Common myeloid progenitor, CD34-positive (primary cell): ENCODE results near the gene SCAI.
A peak's percentile ranks its signal among the peaks of the same experiment; 100 is the strongest.
"Not testable (repeated sequence)": the region's sequence is repeated elsewhere in the genome, so short reads cannot be mapped to it uniquely, and the experiment has no call there.

Experiments
- CTCF ChIA-PET: fragments of 350-600 bp; sonication (Branson Sonifier 250); formaldehyde crosslinking; loops from one replicate; lab custom pipeline; 2021; ENCODE audit warnings: antibody characterized with exemption; lab: Charles Lee
- POLR2A ChIA-PET: fragments of 350-600 bp; sonication (Branson Sonifier 250); formaldehyde crosslinking; loops from one replicate; lab custom pipeline; 2021; ENCODE audit warnings: antibody characterized with exemption; lab: Charles Lee
- DNase-seq, 3 donors: peaks; one replicate each; pipeline versions ENCODE4 v3.0.0 to v3.0.0-alpha.2; 2013
- H3K27ac ChIP-seq, 2 experiments: 1 replicate in 1 of 2; 2 replicates in 1 of 2; pipeline ENCODE4 v1.7.0; 2013; ENCODE audit warnings: inconsistent platforms in 2 of 2, low read length in 2 of 2, mild to moderate bottlenecking in 2 of 2, low read depth in 1 of 2, moderate library complexity in 1 of 2; ENCODE audit not compliant: severe bottlenecking in 2 of 2, insufficient read depth in 1 of 2, poor library complexity in 1 of 2
- H3K27me3 ChIP-seq, 5 experiments: replicated peaks in 2 of 5; 1 replicate in 3 of 5; 2 replicates in 2 of 5; pipeline versions ENCODE4 v1.6.1 to v1.7.0; 2013; ENCODE audit warnings: low read length in 4 of 5, mild to moderate bottlenecking in 2 of 5, moderate library complexity in 2 of 5, inconsistent platforms in 1 of 5; ENCODE audit not compliant: insufficient read depth in 5 of 5, control insufficient read depth in 4 of 5
- H3K36me3 ChIP-seq, 4 experiments: 1 replicate in 2 of 4; 2 replicates in 2 of 4; pipeline versions ENCODE4 v1.6.1 to v1.7.0; 2013; ENCODE audit warnings: low read length in 3 of 4, control low read depth in 1 of 4, mild to moderate bottlenecking in 1 of 4; ENCODE audit not compliant: control insufficient read depth in 4 of 4, insufficient read depth in 4 of 4
- H3K4me1 ChIP-seq, 4 experiments: 1 replicate in 3 of 4; 2 replicates in 1 of 4; pipeline versions ENCODE4 v1.6.1 to v1.7.1; 2013; ENCODE audit warnings: low read length in 3 of 4, mild to moderate bottlenecking in 3 of 4, control low read depth in 1 of 4, inconsistent platforms in 1 of 4, moderate library complexity in 1 of 4; ENCODE audit not compliant: control insufficient read depth in 4 of 4, insufficient read depth in 4 of 4; ENCODE audit errors: control extremely low read depth in 1 of 4
- H3K4me3 ChIP-seq, 7 experiments: 1 replicate in 4 of 7; 2 replicates in 3 of 7; pipeline versions ENCODE4 v1.5.1 to v1.7.0; 2013; ENCODE audit warnings: mild to moderate bottlenecking in 7 of 7, low read length in 6 of 7, moderate library complexity in 6 of 7, inconsistent platforms in 2 of 7, low read depth in 2 of 7, control low read depth in 1 of 7; ENCODE audit not compliant: insufficient read depth in 4 of 7, control insufficient read depth in 1 of 7; ENCODE audit errors: extremely low read depth in 1 of 7
- H3K9me3 ChIP-seq, 5 experiments: 1 replicate in 4 of 5; 2 replicates in 1 of 5; pipeline versions ENCODE4 v1.6.1 to v1.7.1; 2013; ENCODE audit warnings: low read length in 4 of 5, mild to moderate bottlenecking in 2 of 5, inconsistent platforms in 1 of 5, low read depth in 1 of 5, moderate library complexity in 1 of 5; ENCODE audit not compliant: control insufficient read depth in 4 of 5, insufficient read depth in 2 of 5; ENCODE audit errors: control extremely low read depth in 1 of 5
- WGBS: methylation state at CpG from one replicate; pipeline ENCODE4 v1.1.5; 2013; ENCODE audit not compliant: insufficient coverage; 5-methylcytosine and 5-hydroxymethylcytosine counted together

SCAI gene

GRCh38 chr9:125043631-125044030 lies 99.7 kb downstream of the SCAI start:
- 81% methylated on average over 3 of the region's 6 CpGs for WGBS
- peaks cover 0 to 7% (median 3%) of the 10 kb centered on the region in 5 experiments for H3K9me3 ChIP-seq
- no peak overlapping the region for H3K4me3 ChIP-seq
- no peaks in the 10 kb centered on the region for H3K27me3 ChIP-seq
- no peak overlapping the region for H3K27ac ChIP-seq
- ChIA-PET CTCF (no interaction called here), POLR2A (interaction anchor here (0.6 kb wide), 1 partner anchor 82 kb away, joined by 3 read pairs; no protein-coding TSS in a partner anchor)
- H3K36me3 ChIP-seq: peaks cover 2 to 28% (median 16%) of the 10 kb centered on the region in 4 experiments
- peaks cover 0 to 9% (median 4%) of the 10 kb centered on the region in 4 experiments for H3K4me1 ChIP-seq
- no peak for DNase-seq

GRCh38 chr9:125043148-125043547 lies 100.2 kb downstream of the SCAI start:
- H3K9me3 ChIP-seq: peaks cover 0 to 7% (median 3%) of the 10 kb centered on the region in 5 experiments
- H3K36me3 ChIP-seq: peaks cover 2 to 28% (median 16%) of the 10 kb centered on the region in 4 experiments
- DNase-seq: no peak
- ChIA-PET CTCF (no interaction called here), POLR2A (no interaction called here)
- H3K4me3 ChIP-seq: no peak overlapping the region
- no peaks in the 10 kb centered on the region for H3K27me3 ChIP-seq
- WGBS: 95% methylated on average over 2 of the region's 3 CpGs
- H3K27ac ChIP-seq: no peak overlapping the region
- peaks cover 0 to 13% (median 6%) of the 10 kb centered on the region in 4 experiments for H3K4me1 ChIP-seq

GRCh38 chr9:125038166-125038565 lies 105.2 kb downstream of the SCAI start:
- no peaks in the 10 kb centered on the region for H3K27me3 ChIP-seq
- peak overlapping the region in 1 of 7 experiments; percentile 1 for H3K4me3 ChIP-seq
- POLR2A ChIA-PET: no interaction called here
- H3K9me3 ChIP-seq: no peaks in the 10 kb centered on the region
- H3K36me3 ChIP-seq: peaks cover 0 to 5% (median 1%) of the 10 kb centered on the region in 4 experiments
- WGBS: no CpG with 5 or more reads among the region's 2 CpGs
- peak overlapping the region in 1 of 2 experiments; percentile 47 for H3K27ac ChIP-seq
- DNase-seq: peak; percentile 58 to 89 (median 73)
- CTCF ChIA-PET: interaction anchor here (0.6 to 1.9 kb wide), 6 partner anchors 8 to 110 kb away, joined by 3 to 8 read pairs (median 4); partner anchors contain the start of gene SCAI
- peaks cover 0 to 30% (median 11%) of the 10 kb centered on the region in 4 experiments for H3K4me1 ChIP-seq

GRCh38 chr9:125028041-125028440 lies 115.3 kb downstream of the SCAI start:
- H3K27me3 ChIP-seq: no peaks in the 10 kb centered on the region
- no CpG with 5 or more reads among the region's 3 CpGs for WGBS
- H3K9me3 ChIP-seq: no peaks in the 10 kb centered on the region
- CTCF ChIA-PET: no interaction called here
- no peak for DNase-seq
- H3K4me1 ChIP-seq: peaks cover 0 to 10% (median 2%) of the 10 kb centered on the region in 4 experiments
- POLR2A ChIA-PET: no interaction called here
- H3K27ac ChIP-seq: no peak overlapping the region
- H3K4me3 ChIP-seq: no peak overlapping the region
- peaks cover 12 to 27% (median 13%) of the 10 kb centered on the region in 4 experiments for H3K36me3 ChIP-seq

- CTCF ChIA-PET: no interaction called here
- H3K4me1 ChIP-seq: peaks cover 0 to 10% (median 2%) of the 10 kb centered on the region in 4 experiments
- no peak overlapping the region for H3K4me3 ChIP-seq
- POLR2A ChIA-PET: no interaction called here
- no peak for DNase-seq
- H3K9me3 ChIP-seq: peaks cover 0 to 1% (median 0%) of the 10 kb centered on the region in 5 experiments
- H3K27ac ChIP-seq: no peak overlapping the region
- peaks cover 20 to 51% (median 23%) of the 10 kb centered on the region in 4 experiments for H3K36me3 ChIP-seq
- no CpG with 5 or more reads among the region's 1 CpG for WGBS
- H3K27me3 ChIP-seq: no peaks in the 10 kb centered on the region
These were observed 118.4 kb downstream of the SCAI start for GRCh38 chr9:125024917-125025316.

GRCh38 chr9:125021069-125021468 lies 122.3 kb downstream of the SCAI start:
- 100% methylated on average over 1 of the region's 4 CpGs for WGBS
- POLR2A ChIA-PET: no interaction called here
- CTCF ChIA-PET: no interaction called here

GRCh38 chr9:125015655-125016054 lies 127.7 kb downstream of the SCAI start:
- H3K4me3 ChIP-seq, H3K4me1 ChIP-seq, DNase-seq, H3K27me3 ChIP-seq, CTCF ChIA-PET, H3K27ac ChIP-seq, POLR2A ChIA-PET, H3K9me3 ChIP-seq: not testable (repeated sequence)
- WGBS: no CpG with 5 or more reads among the region's 5 CpGs
- H3K36me3 ChIP-seq: peaks cover 0 to 27% (median 7%) of the 10 kb centered on the region in 4 experiments

More at GRCh38 chr9:125021069-125021468, 122.3 kb downstream of the SCAI start:
- H3K9me3 ChIP-seq: peaks cover 0 to 1% (median 0%) of the 10 kb centered on the region in 5 experiments
- peaks cover 0 to 10% (median 2%) of the 10 kb centered on the region in 4 experiments for H3K4me1 ChIP-seq
- no peak for DNase-seq
- no peak overlapping the region for H3K27ac ChIP-seq
- H3K4me3 ChIP-seq: no peak overlapping the region
- no peaks in the 10 kb centered on the region for H3K27me3 ChIP-seq
- peaks cover 16 to 66% (median 25%) of the 10 kb centered on the region in 4 experiments for H3K36me3 ChIP-seq
